HG03521 (cell line): ENCODE measurements around the gene ZP2.
"Not testable (repeated sequence)": the region's sequence is repeated elsewhere in the genome, so short reads cannot be mapped to it uniquely, and the experiment has no call there.

Source experiments
- ATAC-seq: cut with Tn5 transposase; IDR thresholded peaks from one replicate; pipeline ENCODE4 v1.9.1; 2021; ENCODE audit warnings: mild to moderate bottlenecking, moderate library complexity; ENCODE audit not compliant: unreplicated experiment

Gene ZP2

DNA sequence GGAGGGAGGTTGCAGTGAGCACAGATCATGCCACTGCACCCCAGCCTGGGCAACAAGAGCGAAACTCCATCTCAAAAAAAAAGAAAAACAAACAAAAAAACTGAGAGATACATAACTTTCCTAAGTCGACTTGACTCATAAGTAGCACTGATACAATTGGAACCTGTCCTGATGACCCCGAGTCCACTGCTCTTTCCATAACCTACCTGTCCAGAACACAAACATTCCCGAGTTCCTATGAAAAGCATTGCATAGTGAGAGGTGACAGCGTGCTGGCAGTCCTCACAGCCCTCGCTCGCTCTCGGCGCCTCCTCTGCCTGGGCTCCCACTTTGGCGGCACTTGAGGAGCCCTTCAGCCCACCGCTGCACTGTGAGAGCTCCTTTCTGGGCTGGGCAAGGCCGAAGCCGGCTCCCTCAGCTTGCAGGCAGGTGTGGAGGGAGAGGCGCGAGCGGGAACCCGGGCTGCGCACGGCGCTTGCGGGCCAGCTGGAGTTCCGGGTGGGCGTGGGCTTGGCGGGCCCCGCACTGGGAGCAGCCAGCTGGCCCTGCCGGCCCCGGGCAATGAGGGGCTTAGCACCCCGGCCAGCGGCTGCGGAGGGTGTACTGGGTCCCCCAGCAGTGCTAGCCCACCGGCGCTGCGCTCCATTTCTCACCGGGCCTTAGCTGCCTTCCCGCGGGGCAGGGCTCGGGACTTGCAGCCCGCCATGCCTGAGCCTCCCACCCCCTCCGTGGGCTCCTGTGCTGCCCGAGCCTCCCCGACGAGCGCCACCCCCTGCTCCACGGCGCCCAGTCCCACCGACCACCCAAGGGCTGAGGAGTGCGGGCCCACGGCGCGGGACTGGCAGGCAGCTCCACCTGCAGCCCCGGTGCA, 59.0 kb downstream of the ZP2 start:
- ATAC-seq, result not testable (repeated sequence)

GRCh38 chr16:21150375-21151001, 60.9 kb downstream of the ZP2 start, which contains the start of gene DNAH3:
TSS of gene DNAH3 (minus strand) at chr16:21150846. CDS start at chr16:21150319, 527 bp downstream.
- no peak for ATAC-seq
